GM12865 (cell line): Measurements from ENCODE around the gene SMIM20.

ENCODE experiments used
- DNase-seq: peaks from one replicate; pipeline ENCODE4 v3.0.0; 2010; ENCODE audit warnings: low read depth
- H3K4me3 ChIP-seq: 2 replicates; pipeline ENCODE4 v1.5.1; 2011; ENCODE audit warnings: mild to moderate bottlenecking, low read depth, low read length, control low read depth
- TF ChIP-seq, protein P1 (sequence below): IDR thresholded peaks from 2 replicates; pipeline ENCODE4 v1.5.1; 2011; ENCODE audit warnings: low read length, control low read depth, low read depth, inconsistent platforms; ENCODE audit not compliant: insufficient read depth; ENCODE audit errors: missing control alignments

SMIM20 gene

DNA sequence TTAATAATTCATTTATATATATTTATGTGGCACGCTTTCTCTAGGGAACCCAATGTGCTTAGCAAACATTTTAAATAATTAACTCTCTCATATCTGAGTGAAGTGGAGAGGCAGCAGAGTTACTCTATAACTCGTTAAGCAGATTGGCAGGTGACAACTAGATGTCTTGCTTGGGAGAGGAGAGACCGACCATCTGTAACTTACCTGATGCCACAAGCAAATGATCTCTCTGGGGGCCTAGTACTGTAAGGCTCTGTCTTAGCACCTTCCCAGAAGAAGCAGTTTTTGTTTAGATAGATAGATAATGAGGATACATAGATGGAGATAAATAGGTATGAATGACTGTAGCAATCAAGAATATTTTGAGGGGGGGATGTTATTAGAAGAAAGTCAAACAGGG, 39.4 kb upstream of the SMIM20 start:
- no peak for DNase-seq
- TF ChIP-seq, protein P1, sequence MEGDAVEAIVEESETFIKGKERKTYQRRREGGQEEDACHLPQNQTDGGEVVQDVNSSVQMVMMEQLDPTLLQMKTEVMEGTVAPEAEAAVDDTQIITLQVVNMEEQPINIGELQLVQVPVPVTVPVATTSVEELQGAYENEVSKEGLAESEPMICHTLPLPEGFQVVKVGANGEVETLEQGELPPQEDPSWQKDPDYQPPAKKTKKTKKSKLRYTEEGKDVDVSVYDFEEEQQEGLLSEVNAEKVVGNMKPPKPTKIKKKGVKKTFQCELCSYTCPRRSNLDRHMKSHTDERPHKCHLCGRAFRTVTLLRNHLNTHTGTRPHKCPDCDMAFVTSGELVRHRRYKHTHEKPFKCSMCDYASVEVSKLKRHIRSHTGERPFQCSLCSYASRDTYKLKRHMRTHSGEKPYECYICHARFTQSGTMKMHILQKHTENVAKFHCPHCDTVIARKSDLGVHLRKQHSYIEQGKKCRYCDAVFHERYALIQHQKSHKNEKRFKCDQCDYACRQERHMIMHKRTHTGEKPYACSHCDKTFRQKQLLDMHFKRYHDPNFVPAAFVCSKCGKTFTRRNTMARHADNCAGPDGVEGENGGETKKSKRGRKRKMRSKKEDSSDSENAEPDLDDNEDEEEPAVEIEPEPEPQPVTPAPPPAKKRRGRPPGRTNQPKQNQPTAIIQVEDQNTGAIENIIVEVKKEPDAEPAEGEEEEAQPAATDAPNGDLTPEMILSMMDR = no peak
- no peak overlapping the region for H3K4me3 ChIP-seq

DNA sequence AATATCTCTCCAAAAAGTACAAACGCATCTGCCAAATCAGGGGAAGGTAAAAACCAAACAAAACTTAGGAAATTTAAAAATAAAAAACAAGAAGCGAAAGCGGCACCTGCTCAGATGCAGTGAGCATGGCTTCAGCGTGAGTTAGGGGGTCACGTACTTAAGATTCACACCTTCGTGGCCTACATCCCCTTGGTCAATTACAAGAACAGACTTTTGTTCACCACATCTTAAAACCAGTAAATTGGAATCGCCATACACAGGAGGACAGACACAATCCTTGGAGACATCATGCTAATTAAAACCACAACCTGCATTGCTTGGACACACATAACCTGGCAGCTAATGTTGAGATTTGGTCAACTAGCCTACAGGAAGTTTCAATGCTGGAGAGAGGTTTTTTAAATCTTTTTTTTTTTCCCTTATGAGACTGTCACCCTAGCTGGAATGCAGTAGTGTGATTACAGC, 38.7 kb upstream of the SMIM20 start:
- peak; percentile 51 for DNase-seq
- no peak overlapping the region for H3K4me3 ChIP-seq
- TF ChIP-seq, protein P1 = no peak

DNA sequence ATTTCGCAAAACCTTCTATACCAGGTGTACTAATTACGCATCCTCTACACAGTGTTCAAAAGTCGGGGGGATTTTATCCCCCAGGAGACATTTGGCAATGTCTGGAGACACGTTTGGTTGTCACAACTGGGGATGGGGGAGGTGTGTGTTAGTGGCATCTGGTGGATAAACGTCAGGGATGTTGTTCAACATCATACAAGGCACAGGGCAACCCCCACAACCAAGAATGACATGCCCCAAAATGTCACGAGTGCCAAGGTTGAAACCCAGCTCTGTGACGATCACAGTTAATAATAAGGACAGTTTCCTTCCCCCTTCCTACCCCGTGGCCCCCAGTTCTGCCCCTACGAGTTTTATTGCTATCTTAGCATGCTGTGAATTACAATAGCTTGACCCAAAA, 35.3 kb upstream of the SMIM20 start:
- DNase-seq = no peak
- H3K4me3 ChIP-seq = no peak overlapping the region
- TF ChIP-seq, protein P1 = no peak

DNA sequence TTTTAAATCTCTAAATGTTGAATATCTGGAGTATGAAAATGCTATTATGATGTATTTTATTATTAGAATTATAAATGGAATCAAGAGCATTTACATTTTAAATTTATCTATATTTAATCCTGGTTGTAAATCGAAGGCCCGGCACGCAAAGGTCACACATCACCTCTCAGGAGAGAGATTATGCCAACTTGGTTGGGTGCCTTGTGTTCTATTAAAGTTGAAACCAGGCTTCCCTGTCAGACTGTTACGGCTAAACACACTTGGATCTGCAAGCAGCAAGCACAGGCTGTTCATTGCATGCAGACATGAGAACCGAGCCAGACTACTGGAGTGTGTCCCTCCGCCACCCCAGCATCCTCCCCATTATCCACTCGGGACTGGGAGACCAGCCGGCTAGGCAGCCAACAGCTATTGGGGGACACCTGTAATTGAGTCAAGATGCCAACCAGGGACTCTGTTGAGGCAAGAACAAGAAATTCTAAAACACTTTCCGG, 34.9 kb upstream of the SMIM20 start:
- H3K4me3 ChIP-seq = no peak overlapping the region
- TF ChIP-seq, protein P1 = no peak

DNA sequence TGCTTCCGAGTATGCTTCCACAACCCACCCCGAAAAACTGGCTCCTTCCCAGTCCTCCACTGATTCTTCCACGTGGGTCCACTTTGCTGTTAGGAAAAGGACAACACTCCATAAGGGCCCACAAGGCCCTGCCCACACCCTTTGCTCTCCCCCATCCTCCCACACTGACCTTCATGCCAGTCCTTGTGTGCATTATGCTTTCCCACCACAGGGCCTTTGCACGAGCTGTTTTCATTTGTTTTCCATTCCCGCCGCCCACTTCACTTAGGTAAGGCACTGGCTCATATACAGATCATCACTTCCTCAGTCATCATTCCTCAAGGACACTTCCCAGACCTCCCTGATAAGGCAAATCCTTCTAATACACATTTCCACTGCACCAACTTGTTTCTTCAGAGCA, 34.4 kb upstream of the SMIM20 start:
- no peak for DNase-seq
- H3K4me3 ChIP-seq = no peak overlapping the region
- TF ChIP-seq, protein P1 = no peak

More for the DNA sequence above, 34.9 kb upstream of the SMIM20 start:
- no peak for DNase-seq

DNA sequence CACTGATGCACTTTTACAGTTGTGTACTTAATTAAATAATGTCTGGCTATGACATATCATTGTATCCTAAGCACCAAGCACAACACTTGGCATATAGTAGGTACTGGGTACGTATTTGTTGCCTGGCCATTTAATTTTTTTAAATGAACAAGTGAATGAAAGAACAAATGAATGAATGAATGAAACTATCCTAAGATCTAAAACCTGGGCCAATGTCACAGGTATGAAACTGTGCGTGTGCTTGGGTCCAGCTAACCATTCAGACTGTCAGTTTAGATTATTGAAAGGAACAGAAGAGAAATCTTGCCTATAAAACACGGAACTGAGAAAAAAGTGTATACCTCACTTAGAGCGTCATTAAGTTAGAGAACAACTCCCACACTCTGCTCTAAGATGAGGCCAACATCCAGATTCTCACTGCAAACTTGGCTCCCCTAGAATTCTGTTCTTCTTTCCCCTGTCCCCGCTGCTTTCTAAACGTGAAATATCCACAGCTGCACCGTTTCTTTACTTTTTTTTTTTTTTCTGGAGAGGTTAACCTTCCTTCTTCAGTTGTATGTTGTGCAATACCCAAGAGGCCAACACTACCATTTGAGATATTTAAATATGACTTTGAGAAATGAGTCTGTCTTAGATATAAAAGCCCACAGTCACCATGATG, 33.9 kb upstream of the SMIM20 start:
- no peak for DNase-seq
- H3K4me3 ChIP-seq = no peak overlapping the region

More for the DNA sequence above, 33.9 kb upstream of the SMIM20 start:
- TF ChIP-seq, protein P1 = no peak
